K562 (cell line): ENCODE measurements around the gene METRN.

Experiments used
- BDP1 ChIP-seq: IDR thresholded peaks from 3 replicates; pipeline ENCODE4 v1.6.1; 2011; ENCODE audit not compliant: insufficient read length, insufficient read depth
- FOXP1 ChIP-seq: sonication (generic); formaldehyde crosslinking; IDR thresholded peaks from 2 replicates; pipeline ENCODE4 v1.8.0; 2022; ENCODE audit warnings: mild to moderate bottlenecking, missing genetic modification reagents
- JUND ChIP-seq, 2 experiments: IDR thresholded peaks; 2 replicates in 1 of 2; 3 replicates in 1 of 2; pipeline ENCODE4 v1.6.1; 2011; ENCODE audit warnings: borderline replicate concordance in 2 of 2, low read depth in 2 of 2, low read length in 2 of 2, improper control_type of control experiment in 1 of 2, missing biosample characterization in 1 of 2, missing genetic modification characterization in 1 of 2, missing genetic modification reagents in 1 of 2
- MEF2A ChIP-seq: IDR thresholded peaks from 2 replicates; pipeline ENCODE4 v1.6.1; 2011; ENCODE audit warnings: low read depth, mild to moderate bottlenecking, low read length, moderate library complexity; ENCODE audit not compliant: control insufficient read depth
- TF ChIP-seq, protein P1 (sequence below), 2 experiments: fragments of 450-650 bp; formaldehyde crosslinking in 1 of 2; IDR thresholded peaks; 2 replicates each; pipeline versions ENCODE4 v1.4.0 to v1.6.1; 2014 to 2020; ENCODE audit warnings: mild to moderate bottlenecking in 2 of 2, borderline replicate concordance in 1 of 2, low read depth in 1 of 2
- TF ChIP-seq, protein P2 (sequence below): IDR thresholded peaks from 2 replicates; pipeline ENCODE4 v1.6.1; 2011; ENCODE audit warnings: borderline replicate concordance, low read depth, mild to moderate bottlenecking, moderate library complexity, low read length; ENCODE audit not compliant: insufficient read depth, poor library complexity, severe bottlenecking
- TF ChIP-seq, protein P3 (sequence below): IDR thresholded peaks from 2 replicates; pipeline ENCODE4 v1.6.1; 2012; ENCODE audit warnings: low read depth, low read length, improper control_type of control experiment, borderline replicate concordance
- TF ChIP-seq, protein P4 (sequence below): fragments of 250-450 bp; sonication (Bioruptor Pico); IDR thresholded peaks from 2 replicates; pipeline ENCODE4 v1.9.0; 2021; ENCODE audit warnings: mild to moderate bottlenecking, inconsistent platforms
- TF ChIP-seq, protein P5 (sequence below), 3 experiments: IDR thresholded peaks in 2 of 3; conservative IDR thresholded peaks in 1 of 3; 2 replicates each; pipeline ENCODE4 v1.5.1; 2011 to 2012; ENCODE audit warnings: low read length in 3 of 3, mild to moderate bottlenecking in 3 of 3, control low read depth in 2 of 3, improper control_type of control experiment in 1 of 3, inconsistent platforms in 1 of 3, low read depth in 1 of 3, mixed read lengths in 1 of 3, moderate library complexity in 1 of 3; ENCODE audit not compliant: insufficient read depth in 2 of 3

DNA sequence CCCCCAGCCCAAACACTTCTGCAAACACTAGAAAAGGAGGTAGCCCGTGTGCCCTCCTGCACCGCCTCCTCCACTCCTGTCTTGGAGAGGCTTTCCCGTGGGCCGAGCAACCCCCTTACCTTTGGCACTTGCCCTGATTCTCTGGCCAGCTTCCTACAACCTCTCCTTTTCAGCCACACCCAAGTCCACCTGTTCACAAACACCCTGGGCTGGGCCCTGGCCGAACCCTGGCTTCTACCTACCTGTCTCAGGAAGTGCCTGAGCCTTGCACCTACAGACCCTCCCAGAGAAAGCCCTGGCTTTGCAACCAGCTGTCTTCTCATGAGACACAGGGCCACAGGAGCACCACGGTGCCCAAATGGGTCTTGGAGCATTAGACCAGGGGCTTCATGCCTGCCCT is 4.0 kb downstream of the METRN start:
- TF ChIP-seq MEF2A, result no peak
- TF ChIP-seq, protein P1, sequence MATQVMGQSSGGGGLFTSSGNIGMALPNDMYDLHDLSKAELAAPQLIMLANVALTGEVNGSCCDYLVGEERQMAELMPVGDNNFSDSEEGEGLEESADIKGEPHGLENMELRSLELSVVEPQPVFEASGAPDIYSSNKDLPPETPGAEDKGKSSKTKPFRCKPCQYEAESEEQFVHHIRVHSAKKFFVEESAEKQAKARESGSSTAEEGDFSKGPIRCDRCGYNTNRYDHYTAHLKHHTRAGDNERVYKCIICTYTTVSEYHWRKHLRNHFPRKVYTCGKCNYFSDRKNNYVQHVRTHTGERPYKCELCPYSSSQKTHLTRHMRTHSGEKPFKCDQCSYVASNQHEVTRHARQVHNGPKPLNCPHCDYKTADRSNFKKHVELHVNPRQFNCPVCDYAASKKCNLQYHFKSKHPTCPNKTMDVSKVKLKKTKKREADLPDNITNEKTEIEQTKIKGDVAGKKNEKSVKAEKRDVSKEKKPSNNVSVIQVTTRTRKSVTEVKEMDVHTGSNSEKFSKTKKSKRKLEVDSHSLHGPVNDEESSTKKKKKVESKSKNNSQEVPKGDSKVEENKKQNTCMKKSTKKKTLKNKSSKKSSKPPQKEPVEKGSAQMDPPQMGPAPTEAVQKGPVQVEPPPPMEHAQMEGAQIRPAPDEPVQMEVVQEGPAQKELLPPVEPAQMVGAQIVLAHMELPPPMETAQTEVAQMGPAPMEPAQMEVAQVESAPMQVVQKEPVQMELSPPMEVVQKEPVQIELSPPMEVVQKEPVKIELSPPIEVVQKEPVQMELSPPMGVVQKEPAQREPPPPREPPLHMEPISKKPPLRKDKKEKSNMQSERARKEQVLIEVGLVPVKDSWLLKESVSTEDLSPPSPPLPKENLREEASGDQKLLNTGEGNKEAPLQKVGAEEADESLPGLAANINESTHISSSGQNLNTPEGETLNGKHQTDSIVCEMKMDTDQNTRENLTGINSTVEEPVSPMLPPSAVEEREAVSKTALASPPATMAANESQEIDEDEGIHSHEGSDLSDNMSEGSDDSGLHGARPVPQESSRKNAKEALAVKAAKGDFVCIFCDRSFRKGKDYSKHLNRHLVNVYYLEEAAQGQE (IDR thresholded peaks at IDR 0.05; ENCODE audit: borderline replicate concordance), result no peak
- TF ChIP-seq, protein P1 (CRISPR knock-in tag; IDR thresholded peaks at IDR 0.05; ENCODE audit: low read depth), result no peak
- TF ChIP-seq, protein P2, sequence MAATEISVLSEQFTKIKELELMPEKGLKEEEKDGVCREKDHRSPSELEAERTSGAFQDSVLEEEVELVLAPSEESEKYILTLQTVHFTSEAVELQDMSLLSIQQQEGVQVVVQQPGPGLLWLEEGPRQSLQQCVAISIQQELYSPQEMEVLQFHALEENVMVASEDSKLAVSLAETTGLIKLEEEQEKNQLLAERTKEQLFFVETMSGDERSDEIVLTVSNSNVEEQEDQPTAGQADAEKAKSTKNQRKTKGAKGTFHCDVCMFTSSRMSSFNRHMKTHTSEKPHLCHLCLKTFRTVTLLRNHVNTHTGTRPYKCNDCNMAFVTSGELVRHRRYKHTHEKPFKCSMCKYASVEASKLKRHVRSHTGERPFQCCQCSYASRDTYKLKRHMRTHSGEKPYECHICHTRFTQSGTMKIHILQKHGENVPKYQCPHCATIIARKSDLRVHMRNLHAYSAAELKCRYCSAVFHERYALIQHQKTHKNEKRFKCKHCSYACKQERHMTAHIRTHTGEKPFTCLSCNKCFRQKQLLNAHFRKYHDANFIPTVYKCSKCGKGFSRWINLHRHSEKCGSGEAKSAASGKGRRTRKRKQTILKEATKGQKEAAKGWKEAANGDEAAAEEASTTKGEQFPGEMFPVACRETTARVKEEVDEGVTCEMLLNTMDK, result no peak
- no peak for TF ChIP-seq FOXP1 (CRISPR knock-in tag)
- TF ChIP-seq, protein P3, sequence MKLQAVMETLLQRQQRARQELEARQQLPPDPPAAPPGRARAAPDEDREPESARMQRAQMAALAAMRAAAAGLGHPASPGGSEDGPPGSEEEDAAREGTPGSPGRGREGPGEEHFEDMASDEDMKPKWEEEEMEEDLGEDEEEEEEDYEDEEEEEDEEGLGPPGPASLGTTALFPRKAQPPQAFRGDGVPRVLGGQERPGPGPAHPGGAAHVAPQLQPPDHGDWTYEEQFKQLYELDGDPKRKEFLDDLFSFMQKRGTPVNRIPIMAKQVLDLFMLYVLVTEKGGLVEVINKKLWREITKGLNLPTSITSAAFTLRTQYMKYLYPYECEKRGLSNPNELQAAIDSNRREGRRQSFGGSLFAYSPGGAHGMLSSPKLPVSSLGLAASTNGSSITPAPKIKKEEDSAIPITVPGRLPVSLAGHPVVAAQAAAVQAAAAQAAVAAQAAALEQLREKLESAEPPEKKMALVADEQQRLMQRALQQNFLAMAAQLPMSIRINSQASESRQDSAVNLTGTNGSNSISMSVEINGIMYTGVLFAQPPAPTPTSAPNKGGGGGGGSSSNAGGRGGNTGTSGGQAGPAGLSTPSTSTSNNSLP, result no peak
- TF ChIP-seq BDP1, result no peak
- TF ChIP-seq, protein P4, sequence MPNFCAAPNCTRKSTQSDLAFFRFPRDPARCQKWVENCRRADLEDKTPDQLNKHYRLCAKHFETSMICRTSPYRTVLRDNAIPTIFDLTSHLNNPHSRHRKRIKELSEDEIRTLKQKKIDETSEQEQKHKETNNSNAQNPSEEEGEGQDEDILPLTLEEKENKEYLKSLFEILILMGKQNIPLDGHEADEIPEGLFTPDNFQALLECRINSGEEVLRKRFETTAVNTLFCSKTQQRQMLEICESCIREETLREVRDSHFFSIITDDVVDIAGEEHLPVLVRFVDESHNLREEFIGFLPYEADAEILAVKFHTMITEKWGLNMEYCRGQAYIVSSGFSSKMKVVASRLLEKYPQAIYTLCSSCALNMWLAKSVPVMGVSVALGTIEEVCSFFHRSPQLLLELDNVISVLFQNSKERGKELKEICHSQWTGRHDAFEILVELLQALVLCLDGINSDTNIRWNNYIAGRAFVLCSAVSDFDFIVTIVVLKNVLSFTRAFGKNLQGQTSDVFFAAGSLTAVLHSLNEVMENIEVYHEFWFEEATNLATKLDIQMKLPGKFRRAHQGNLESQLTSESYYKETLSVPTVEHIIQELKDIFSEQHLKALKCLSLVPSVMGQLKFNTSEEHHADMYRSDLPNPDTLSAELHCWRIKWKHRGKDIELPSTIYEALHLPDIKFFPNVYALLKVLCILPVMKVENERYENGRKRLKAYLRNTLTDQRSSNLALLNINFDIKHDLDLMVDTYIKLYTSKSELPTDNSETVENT, result no peak
- TF ChIP-seq, protein P5, sequence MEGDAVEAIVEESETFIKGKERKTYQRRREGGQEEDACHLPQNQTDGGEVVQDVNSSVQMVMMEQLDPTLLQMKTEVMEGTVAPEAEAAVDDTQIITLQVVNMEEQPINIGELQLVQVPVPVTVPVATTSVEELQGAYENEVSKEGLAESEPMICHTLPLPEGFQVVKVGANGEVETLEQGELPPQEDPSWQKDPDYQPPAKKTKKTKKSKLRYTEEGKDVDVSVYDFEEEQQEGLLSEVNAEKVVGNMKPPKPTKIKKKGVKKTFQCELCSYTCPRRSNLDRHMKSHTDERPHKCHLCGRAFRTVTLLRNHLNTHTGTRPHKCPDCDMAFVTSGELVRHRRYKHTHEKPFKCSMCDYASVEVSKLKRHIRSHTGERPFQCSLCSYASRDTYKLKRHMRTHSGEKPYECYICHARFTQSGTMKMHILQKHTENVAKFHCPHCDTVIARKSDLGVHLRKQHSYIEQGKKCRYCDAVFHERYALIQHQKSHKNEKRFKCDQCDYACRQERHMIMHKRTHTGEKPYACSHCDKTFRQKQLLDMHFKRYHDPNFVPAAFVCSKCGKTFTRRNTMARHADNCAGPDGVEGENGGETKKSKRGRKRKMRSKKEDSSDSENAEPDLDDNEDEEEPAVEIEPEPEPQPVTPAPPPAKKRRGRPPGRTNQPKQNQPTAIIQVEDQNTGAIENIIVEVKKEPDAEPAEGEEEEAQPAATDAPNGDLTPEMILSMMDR (IDR thresholded peaks at IDR 0.05 in 2 of 3, conservative IDR thresholded peaks at IDR 0.05 in 1 of 3; ENCODE audit: insufficient read depth in 2 of 3, low read depth in 1 of 3, low read length in 3 of 3), result no peak
- TF ChIP-seq JUND (IDR thresholded peaks at IDR 0.05; ENCODE audit: borderline replicate concordance, low read depth, low read length), result no peak
- TF ChIP-seq JUND (tag; IDR thresholded peaks at IDR 0.05; ENCODE audit: borderline replicate concordance, low read depth, low read length), result no peak
